Measurements from ENCODE around the gene NOS1. TPM values are rescaled to one million over a fixed set of nuclear protein-coding genes. Genes with fewer than 3 reads are reported as not detected.

The NOS1 gene
- total RNA-seq, 4 donors from 2014 or later = 0.13 to 2.8 (median 0.73) TPM; not detected in 1

GRCh38 chr12:117210266-117210918, 151.0 kb downstream of the NOS1 start:
- intact Hi-C loops (cut with DNase I) = no loop called here
- H3K27ac ChIP-seq = no peak overlapping the region
- H3K9me3 ChIP-seq = no peaks in the 10 kb centered on the region
- H3K27me3 ChIP-seq = no peaks in the 10 kb centered on the region
- H3K4me1 ChIP-seq = no peaks in the 10 kb centered on the region
- no peaks in the 10 kb centered on the region for H3K36me3 ChIP-seq
- TF ChIP-seq POLR2A (IDR thresholded peaks at IDR 0.05) = no peak
- TF ChIP-seq CTCF (IDR thresholded peaks at IDR 0.05) = no peak
- no peak overlapping the region for H3K4me3 ChIP-seq (replicated peaks in 1 of 3)
- 91 to 93% methylated on average over 6 of the region's 6 CpGs for WGBS, 2 donors
- DNase-seq = no peak

GRCh38 chr12:117209626-117210025, 151.8 kb downstream of the NOS1 start:
- Histone ChIP-seq H3K9me3 (no peaks in the 10 kb centered on the region), H3K27me3 (no peaks in the 10 kb centered on the region)

GRCh38 chr12:117208811-117209455, 152.5 kb downstream of the NOS1 start:
- Histone ChIP-seq H3K4me3 (replicated peaks in 1 of 3) (no peak overlapping the region), H3K9me3 (no peaks in the 10 kb centered on the region), H3K36me3 (no peaks in the 10 kb centered on the region), H3K4me1 (no peaks in the 10 kb centered on the region), H3K27ac (no peak overlapping the region), H3K27me3 (no peaks in the 10 kb centered on the region)
- TF ChIP-seq POLR2A (IDR thresholded peaks at IDR 0.05) = no peak
- no peak for TF ChIP-seq CTCF (IDR thresholded peaks at IDR 0.05)
- DNase-seq = no peak
- intact Hi-C loops (cut with DNase I) = no loop called here
- 84 to 87% methylated on average over 13 of the region's 13 CpGs for whole genome bisulfite sequencing, 2 donors

More at GRCh38 chr12:117209626-117210025, 151.8 kb downstream of the NOS1 start:
- 76 to 86% methylated on average over 3 of the region's 3 CpGs for WGBS, 2 donors
- Histone ChIP-seq H3K4me1 (no peaks in the 10 kb centered on the region), H3K27ac (no peak overlapping the region), H3K4me3 (replicated peaks in 1 of 3) (no peak overlapping the region), H3K36me3 (no peaks in the 10 kb centered on the region)
- intact Hi-C loops (cut with DNase I) = no loop called here
- TF ChIP-seq POLR2A (IDR thresholded peaks at IDR 0.05) (no peak), CTCF (IDR thresholded peaks at IDR 0.05) (no peak)
- no peak for DNase-seq

- H3K36me3 ChIP-seq = no peaks in the 10 kb centered on the region
- no peak for TF ChIP-seq POLR2A (IDR thresholded peaks at IDR 0.05)
- no peak for TF ChIP-seq CTCF (IDR thresholded peaks at IDR 0.05)
- H3K9me3 ChIP-seq = no peaks in the 10 kb centered on the region
- H3K27me3 ChIP-seq = no peaks in the 10 kb centered on the region
- H3K4me1 ChIP-seq = no peaks in the 10 kb centered on the region
- H3K27ac ChIP-seq = no peak overlapping the region
- intact Hi-C loops (cut with DNase I) = no loop called here
- no peak overlapping the region for H3K4me3 ChIP-seq (replicated peaks in 1 of 3)
- 30 to 67% methylated on average over 15 to 16 of the region's 16 CpGs for WGBS, 2 donors
- peak; percentile 13 to 16 for DNase-seq
Measured at GRCh38 chr12:117208206-117208605, 153.2 kb downstream of the NOS1 start.

- H3K9me3 ChIP-seq = no peaks in the 10 kb centered on the region
- no peaks in the 10 kb centered on the region for H3K27me3 ChIP-seq
- H3K4me3 ChIP-seq (replicated peaks in 1 of 3) = no peak overlapping the region
- DNase-seq = no peak
- TF ChIP-seq POLR2A (IDR thresholded peaks at IDR 0.05) (no peak), CTCF (IDR thresholded peaks at IDR 0.05) (no peak)
- WGBS, 2 donors = 65 to 72% methylated on average over 2 of the region's 2 CpGs
- intact Hi-C loops (cut with DNase I) = no loop called here
- no peaks in the 10 kb centered on the region for H3K36me3 ChIP-seq
- H3K4me1 ChIP-seq = no peaks in the 10 kb centered on the region
- no peak overlapping the region for H3K27ac ChIP-seq
Measured at GRCh38 chr12:117207675-117208074, 153.8 kb downstream of the NOS1 start.

All from thyroid gland (tissue), 4 donors.